ENCODE results near the gene PPM1F.
"Not testable (repeated sequence)": the region's sequence is repeated elsewhere in the genome, so short reads cannot be mapped to it uniquely, and the experiment has no call there.

PPM1F gene

DNA sequence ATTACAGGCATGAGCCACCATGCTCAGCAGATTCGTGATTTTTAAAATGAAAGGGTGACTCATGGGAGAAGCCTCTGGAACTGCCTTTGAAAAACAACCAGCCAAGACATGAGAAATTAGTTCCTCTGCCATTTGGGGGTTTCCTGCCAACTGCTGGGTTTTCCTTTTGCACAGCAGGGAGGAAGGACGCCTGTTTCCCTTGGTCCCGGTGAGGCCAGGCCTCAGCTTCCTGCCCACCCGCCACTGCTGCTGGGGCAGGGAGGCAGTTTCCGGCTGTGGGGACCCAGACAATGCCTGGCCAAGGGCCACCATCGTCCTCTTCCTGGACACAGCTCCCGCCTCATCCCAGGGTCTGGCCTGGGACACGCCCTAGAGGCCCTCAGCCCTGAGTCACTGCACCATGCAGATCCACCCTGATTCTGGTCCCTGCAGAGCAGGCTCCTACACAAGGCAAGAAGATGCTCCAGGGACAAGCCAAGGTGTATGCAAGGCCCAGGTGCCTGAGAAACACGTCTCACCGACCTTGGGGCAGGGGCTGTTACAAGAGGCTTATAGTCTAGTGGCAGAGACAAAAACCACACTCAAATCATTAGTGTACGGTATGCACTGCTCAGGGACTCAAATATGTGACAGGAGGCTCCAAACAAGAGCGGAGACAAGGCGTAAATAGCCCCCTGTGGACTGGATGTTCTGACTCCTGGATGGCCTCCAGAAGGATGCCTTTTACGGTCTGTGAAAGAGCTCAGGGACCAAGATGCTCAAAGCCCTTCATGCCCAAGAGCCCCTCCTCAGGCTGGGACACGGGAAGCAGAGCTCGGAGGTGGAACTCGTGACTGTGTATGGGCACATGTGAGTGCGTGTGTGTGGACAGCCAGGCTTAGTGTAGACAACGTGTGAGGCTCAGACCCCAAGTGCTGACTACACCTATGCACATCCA is 10.0 kb downstream of the PPM1F start:
- peak in 1 of 4 experiments; percentile 9 for DNase-seq (ENCODE audit: low read depth in 4 of 4, low spot score in 1 of 4)

DNA sequence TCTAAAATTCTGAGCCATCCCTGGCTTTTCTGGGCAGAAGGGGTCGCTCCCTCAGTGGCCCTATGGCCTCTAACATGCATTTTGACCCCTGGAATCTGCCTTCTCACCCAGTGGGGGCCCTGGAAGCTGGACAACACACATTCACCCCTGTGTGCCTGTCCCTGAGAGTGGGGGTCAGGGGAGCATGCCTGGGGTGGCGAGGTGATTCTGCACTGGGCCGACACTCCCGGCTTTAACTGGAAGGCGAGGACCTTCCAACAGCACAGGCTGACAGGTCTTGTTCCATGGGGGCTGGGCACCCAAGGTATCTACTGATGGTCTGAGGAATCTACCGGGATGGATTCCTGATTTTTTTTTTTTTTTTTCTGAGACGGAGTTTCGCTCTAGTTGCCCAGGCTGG is 10.7 kb downstream of the PPM1F start:
- DNase-seq (ENCODE audit: low read depth in 4 of 4, low spot score in 1 of 4), result no peak

- DNase-seq (ENCODE audit: low read depth in 4 of 4, low spot score in 1 of 4), result no peak
Observed at GRCh38 chr22:21940521-21940920, 12.1 kb downstream of the PPM1F start.

- DNase-seq (ENCODE audit: low read depth in 4 of 4, low spot score in 1 of 4), result not testable (repeated sequence)
Observed at GRCh38 chr22:21939935-21940334, 12.7 kb downstream of the PPM1F start.

- DNase-seq (ENCODE audit: low read depth in 4 of 4, low spot score in 1 of 4), result no peak
Observed at GRCh38 chr22:21939461-21939913, 13.2 kb downstream of the PPM1F start.

- no peak for DNase-seq (ENCODE audit: low read depth in 4 of 4, low spot score in 1 of 4)
Observed at GRCh38 chr22:21938906-21939305, 13.7 kb downstream of the PPM1F start.

DNA sequence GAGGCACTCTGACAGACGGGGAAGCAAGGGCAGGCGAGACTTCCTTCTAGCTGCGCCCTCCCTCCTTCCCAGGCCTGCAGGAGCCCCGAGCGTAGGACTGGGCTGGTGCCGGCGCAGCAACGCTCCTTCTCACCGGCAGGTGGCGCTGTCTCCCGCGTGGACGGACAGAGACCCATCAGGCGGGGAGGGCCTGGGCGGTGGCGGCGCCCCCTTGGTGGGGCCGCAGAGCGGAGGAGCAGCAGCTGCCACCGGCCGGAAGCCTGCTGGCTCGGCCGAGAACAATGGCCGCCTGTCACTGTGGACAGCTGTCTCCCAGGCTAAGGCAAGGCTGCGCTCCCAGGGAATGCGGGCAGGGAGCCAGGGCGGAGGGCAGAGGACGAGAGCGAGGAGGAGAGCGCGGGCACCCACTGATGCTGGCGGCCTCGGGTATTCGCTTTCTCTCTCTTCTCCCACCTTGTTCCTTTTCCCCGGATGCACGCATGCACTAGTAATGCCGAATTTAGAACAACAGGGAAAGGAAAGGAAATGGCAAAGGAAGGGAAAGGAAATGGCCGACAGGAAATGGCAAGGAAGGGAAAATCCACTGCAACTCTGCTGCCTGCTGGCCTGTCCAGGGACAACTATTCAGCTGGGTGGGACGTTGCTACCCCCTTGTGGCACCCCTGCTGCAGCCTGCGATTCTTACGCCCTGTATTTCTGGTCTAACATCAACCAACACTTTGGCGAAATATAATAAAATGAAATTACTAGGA is 14.4 kb downstream of the PPM1F start:
- DNase-seq (ENCODE audit: low read depth in 4 of 4, low spot score in 1 of 4), result peak; percentile 85 to 90 (median 87)

- no peak for DNase-seq (ENCODE audit: low read depth in 4 of 4, low spot score in 1 of 4)
Observed at GRCh38 chr22:21937821-21938070, 14.9 kb downstream of the PPM1F start.

- no peak for DNase-seq (ENCODE audit: low read depth in 4 of 4, low spot score in 1 of 4)
Observed at GRCh38 chr22:21937041-21937820, 15.4 kb downstream of the PPM1F start.

DNA sequence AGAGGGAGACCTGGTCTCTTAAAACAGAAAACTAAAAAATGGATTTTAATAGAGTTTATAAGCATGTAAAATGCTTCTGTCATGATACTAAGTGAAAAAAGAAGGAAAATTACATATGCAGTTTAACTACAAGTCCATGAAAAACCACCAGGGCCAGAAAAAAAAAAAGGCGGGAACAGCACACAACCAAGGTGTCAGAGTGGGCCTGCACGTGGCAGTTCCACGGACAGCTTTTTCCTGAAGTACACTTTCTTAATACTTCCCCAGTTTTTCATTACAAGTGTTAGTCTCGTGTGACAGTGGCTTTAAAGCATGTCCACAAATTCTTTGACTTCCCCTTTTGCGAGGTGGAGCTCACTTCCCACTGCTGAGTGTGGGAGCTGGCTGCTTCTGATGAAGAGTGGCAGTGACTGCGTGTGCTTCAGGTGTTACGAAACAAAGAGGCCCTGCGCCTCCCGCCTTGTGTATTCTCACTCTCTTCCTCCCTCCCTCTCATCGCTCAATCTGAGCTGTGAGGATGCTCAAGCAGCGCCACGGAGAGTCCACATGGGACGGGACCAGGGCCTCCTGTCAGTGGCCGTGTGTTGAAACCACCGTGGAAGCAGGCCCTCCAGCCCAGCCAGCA is 16.4 kb downstream of the PPM1F start:
- no peak for DNase-seq (ENCODE audit: low read depth in 4 of 4, low spot score in 1 of 4)

- DNase-seq (ENCODE audit: low read depth in 4 of 4, low spot score in 1 of 4), result no peak
Observed at GRCh38 chr22:21933910-21934309, 18.7 kb downstream of the PPM1F start.

GRCh38 chr22:21933413-21933812 is 19.2 kb downstream of the PPM1F start:
- DNase-seq (ENCODE audit: low read depth in 4 of 4, low spot score in 1 of 4), result no peak

GRCh38 chr22:21932347-21932746 is 20.3 kb downstream of the PPM1F start:
- DNase-seq (ENCODE audit: low read depth in 4 of 4, low spot score in 1 of 4), result no peak

GRCh38 chr22:21931056-21931455 is 21.6 kb downstream of the PPM1F start:
- DNase-seq (ENCODE audit: low read depth in 4 of 4, low spot score in 1 of 4), result no peak

- no peak for DNase-seq (ENCODE audit: low read depth in 4 of 4, low spot score in 1 of 4)
Observed at GRCh38 chr22:21929253-21929652, 23.4 kb downstream of the PPM1F start.

DNA sequence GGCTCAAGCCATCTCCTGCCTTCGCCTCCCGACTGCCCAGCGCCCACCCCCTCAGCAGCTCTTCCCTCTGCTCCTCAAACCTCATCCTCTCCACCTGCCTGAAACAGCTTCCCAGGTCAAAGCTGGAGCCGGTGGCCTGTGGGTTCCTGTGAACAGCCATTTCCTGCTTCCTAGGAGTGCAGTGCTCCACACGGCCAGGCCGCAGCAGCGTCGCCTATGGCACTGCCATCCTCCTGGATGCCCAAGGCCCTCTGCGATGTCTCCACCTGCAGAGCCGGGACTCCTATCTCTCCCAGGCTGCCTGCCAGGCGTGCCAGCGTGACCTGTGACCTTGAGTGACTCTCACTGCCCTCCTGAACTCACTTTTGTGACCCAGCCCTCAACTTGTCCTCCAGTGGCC is 24.6 kb downstream of the PPM1F start:
- no peak for DNase-seq (ENCODE audit: low read depth in 4 of 4, low spot score in 1 of 4)

DNA sequence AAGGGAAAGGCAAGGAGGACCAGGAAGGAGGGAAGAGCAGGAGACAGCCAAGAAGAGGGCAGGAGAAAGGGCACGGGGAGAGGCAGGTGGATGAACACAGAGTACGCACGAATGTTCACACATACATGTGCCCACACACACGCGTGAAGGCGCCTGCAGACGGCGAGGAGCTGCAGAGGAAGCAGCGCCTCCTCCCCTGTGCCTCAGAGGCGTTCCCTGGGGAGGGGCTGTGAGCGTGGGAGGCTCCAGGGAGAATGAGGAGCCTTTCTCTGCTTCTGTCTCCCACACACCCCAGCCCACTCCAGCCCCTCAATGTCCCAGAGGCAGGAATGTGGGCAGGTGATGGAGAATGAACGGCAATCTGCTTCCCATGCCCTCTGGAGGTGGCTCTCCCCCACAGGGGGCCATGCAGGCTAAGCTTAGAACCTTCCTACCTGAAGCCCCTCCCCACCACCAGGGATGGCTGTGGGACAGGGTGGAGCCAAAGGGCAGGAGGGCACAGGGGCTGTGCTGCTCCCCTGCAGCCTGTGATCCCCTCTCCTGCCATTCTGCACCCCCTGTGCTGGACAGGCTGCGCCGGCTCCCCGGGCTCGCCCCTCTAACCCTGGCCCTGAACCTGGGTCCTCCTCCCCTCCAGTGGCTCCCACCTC is 25.3 kb downstream of the PPM1F start:
- no peak for DNase-seq (ENCODE audit: low read depth in 4 of 4, low spot score in 1 of 4)

GRCh38 chr22:21926728-21927127 is 25.9 kb downstream of the PPM1F start:
- DNase-seq (ENCODE audit: low read depth in 4 of 4, low spot score in 1 of 4), result no peak

- DNase-seq (ENCODE audit: low read depth in 4 of 4, low spot score in 1 of 4), result no peak
Observed at GRCh38 chr22:21923163-21923561, 29.5 kb downstream of the PPM1F start.

GRCh38 chr22:21922370-21923162 is 30.1 kb downstream of the PPM1F start:
- no peak for DNase-seq (ENCODE audit: low read depth in 4 of 4, low spot score in 1 of 4)

Measured in stimulated activated CD4-positive, alpha-beta T cell treated with anti-CD3 and anti-CD28 coated beads, Interleukin-1b, Interleukin-23, amount 100 ng/mL, for 24 hours (primary cell).